ENCODE results near the gene DGKB. TPM values are rescaled to one million over a fixed set of nuclear protein-coding genes. Genes with fewer than 3 reads are reported as not detected.

The DGKB gene
- total RNA-seq, 1 experiment from 2014 or later, result not detected

- ChIA-PET CTCF (interaction anchor here (0.6 to 2.2 kb wide), 2 partner anchors 295 to 299 kb away, joined by 6 read pairs; no protein-coding TSS in a partner anchor), POLR2A (ENCODE audit: low non-redundant PET) (no interaction called here)
- TF ChIP-seq EZH2 (IDR thresholded peaks at IDR 0.05; ENCODE audit: borderline replicate concordance, low read depth, low read length, poor library complexity, severe bottlenecking), result no peak
- TF ChIP-seq, protein P1, sequence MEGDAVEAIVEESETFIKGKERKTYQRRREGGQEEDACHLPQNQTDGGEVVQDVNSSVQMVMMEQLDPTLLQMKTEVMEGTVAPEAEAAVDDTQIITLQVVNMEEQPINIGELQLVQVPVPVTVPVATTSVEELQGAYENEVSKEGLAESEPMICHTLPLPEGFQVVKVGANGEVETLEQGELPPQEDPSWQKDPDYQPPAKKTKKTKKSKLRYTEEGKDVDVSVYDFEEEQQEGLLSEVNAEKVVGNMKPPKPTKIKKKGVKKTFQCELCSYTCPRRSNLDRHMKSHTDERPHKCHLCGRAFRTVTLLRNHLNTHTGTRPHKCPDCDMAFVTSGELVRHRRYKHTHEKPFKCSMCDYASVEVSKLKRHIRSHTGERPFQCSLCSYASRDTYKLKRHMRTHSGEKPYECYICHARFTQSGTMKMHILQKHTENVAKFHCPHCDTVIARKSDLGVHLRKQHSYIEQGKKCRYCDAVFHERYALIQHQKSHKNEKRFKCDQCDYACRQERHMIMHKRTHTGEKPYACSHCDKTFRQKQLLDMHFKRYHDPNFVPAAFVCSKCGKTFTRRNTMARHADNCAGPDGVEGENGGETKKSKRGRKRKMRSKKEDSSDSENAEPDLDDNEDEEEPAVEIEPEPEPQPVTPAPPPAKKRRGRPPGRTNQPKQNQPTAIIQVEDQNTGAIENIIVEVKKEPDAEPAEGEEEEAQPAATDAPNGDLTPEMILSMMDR (conservative IDR thresholded peaks at IDR 0.05; ENCODE audit: low read depth, low read length), result no peak
- Histone ChIP-seq H3K4me1 (ENCODE audit: insufficient read depth, low read length, poor library complexity, severe bottlenecking) (no peaks in the 10 kb centered on the region), H3K27me3 (replicated peaks; ENCODE audit: insufficient read depth, low read depth, low read length, poor library complexity) (peaks cover 10% of the 10 kb centered on the region), H3K9me3 (ENCODE audit: low read depth, low read length, poor library complexity, severe bottlenecking) (no peaks in the 10 kb centered on the region), H3K4me3 (ENCODE audit: low read depth, low read length, poor library complexity, severe bottlenecking) (no peak overlapping the region), H3K27ac (ENCODE audit: low read depth, low read length, poor library complexity, severe bottlenecking) (no peak overlapping the region), H3K36me3 (ENCODE audit: insufficient read depth, low read length, poor library complexity, severe bottlenecking) (no peaks in the 10 kb centered on the region)
- no peak for DNase-seq (ENCODE audit: low spot score)
- intact Hi-C loops (cut with micrococcal nuclease; ENCODE audit: unreplicated experiment), result no loop called here
- BruUV-seq (replicated peaks), result no TSS peak
Measured at GRCh38 chr7:14720785-14721184, 181.8 kb downstream of the DGKB start.

GRCh38 chr7:14717816-14718215, 184.7 kb downstream of the DGKB start:
- DNase-seq (ENCODE audit: low spot score), result peak; percentile 27

DNA sequence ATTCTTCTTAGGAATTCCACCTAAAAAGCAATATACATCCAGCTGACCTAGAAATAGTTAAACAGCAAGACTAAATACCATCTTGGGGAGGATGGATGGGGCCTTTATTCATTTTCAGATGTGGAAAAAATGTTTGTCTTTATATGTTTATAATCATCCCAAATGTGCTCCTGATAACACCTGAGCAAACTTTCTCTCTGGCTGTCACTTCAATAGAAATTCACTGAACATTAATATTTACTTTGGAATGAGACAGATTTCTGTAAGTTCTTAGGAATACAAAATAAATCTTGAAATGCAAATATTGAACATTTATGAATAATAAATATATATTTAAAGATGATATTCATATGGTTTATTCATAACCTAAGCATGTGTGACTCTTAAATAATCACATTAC, 185.4 kb downstream of the DGKB start:
- TF ChIP-seq EZH2 (IDR thresholded peaks at IDR 0.05; ENCODE audit: borderline replicate concordance, low read depth, low read length, poor library complexity, severe bottlenecking), result no peak
- TF ChIP-seq, protein P1 (conservative IDR thresholded peaks at IDR 0.05; ENCODE audit: low read depth, low read length), result no peak
- Histone ChIP-seq H3K36me3 (ENCODE audit: insufficient read depth, low read length, poor library complexity, severe bottlenecking) (no peaks in the 10 kb centered on the region), H3K4me1 (ENCODE audit: insufficient read depth, low read length, poor library complexity, severe bottlenecking) (no peaks in the 10 kb centered on the region), H3K4me3 (ENCODE audit: low read depth, low read length, poor library complexity, severe bottlenecking) (no peak overlapping the region), H3K9me3 (ENCODE audit: low read depth, low read length, poor library complexity, severe bottlenecking) (no peaks in the 10 kb centered on the region), H3K27ac (ENCODE audit: low read depth, low read length, poor library complexity, severe bottlenecking) (no peak overlapping the region), H3K27me3 (replicated peaks; ENCODE audit: insufficient read depth, low read depth, low read length, poor library complexity) (peaks cover 21% of the 10 kb centered on the region)
- CTCF ChIA-PET, result interaction anchor here (0.6 to 1.5 kb wide), 3 partner anchors 207 to 1174 kb away, joined by 3 to 17 read pairs (median 8); no protein-coding TSS in a partner anchor
- intact Hi-C loops (cut with micrococcal nuclease; ENCODE audit: unreplicated experiment), result loop anchor here (5.0 to 10.0 kb wide), 4 partner anchors 478 to 1355 kb away; no protein-coding TSS in a partner anchor
- POLR2A ChIA-PET (ENCODE audit: low non-redundant PET), result no interaction called here
- no peak for DNase-seq (ENCODE audit: low spot score)
- no TSS peak for BruUV-seq (replicated peaks)

More at GRCh38 chr7:14717816-14718215, 184.7 kb downstream of the DGKB start:
- no peaks in the 10 kb centered on the region for H3K9me3 ChIP-seq (ENCODE audit: low read depth, low read length, poor library complexity, severe bottlenecking)
- H3K27me3 ChIP-seq (replicated peaks; ENCODE audit: insufficient read depth, low read depth, low read length, poor library complexity), result peaks cover 21% of the 10 kb centered on the region
- no peaks in the 10 kb centered on the region for H3K36me3 ChIP-seq (ENCODE audit: insufficient read depth, low read length, poor library complexity, severe bottlenecking)
- no peaks in the 10 kb centered on the region for H3K4me1 ChIP-seq (ENCODE audit: insufficient read depth, low read length, poor library complexity, severe bottlenecking)
- POLR2A ChIA-PET (ENCODE audit: low non-redundant PET), result no interaction called here
- intact Hi-C loops (cut with micrococcal nuclease; ENCODE audit: unreplicated experiment), result loop anchor here (2.0 to 10.0 kb wide), 6 partner anchors 207 to 1354 kb away; no protein-coding TSS in a partner anchor
- BruUV-seq (replicated peaks), result no TSS peak
- CTCF ChIA-PET, result interaction anchor here (0.6 to 1.5 kb wide), 3 partner anchors 206 to 1173 kb away, joined by 3 to 17 read pairs (median 8); no protein-coding TSS in a partner anchor
- H3K4me3 ChIP-seq (ENCODE audit: low read depth, low read length, poor library complexity, severe bottlenecking), result no peak overlapping the region
- TF ChIP-seq, protein P1 (conservative IDR thresholded peaks at IDR 0.05; ENCODE audit: low read depth, low read length), result peak; percentile 70
- TF ChIP-seq EZH2 (IDR thresholded peaks at IDR 0.05; ENCODE audit: borderline replicate concordance, low read depth, low read length, poor library complexity, severe bottlenecking), result no peak
- H3K27ac ChIP-seq (ENCODE audit: low read depth, low read length, poor library complexity, severe bottlenecking), result no peak overlapping the region
